Sigmoid colon (tissue), 7 donors: ENCODE results near the gene PCDHGB6. TPM values are rescaled to one million over a fixed set of nuclear protein-coding genes. Genes with fewer than 3 reads are reported as not detected.

Experiments used
- DNase-seq: peaks from one replicate; pipeline ENCODE4 v3.0.0-alpha.2; 2019
- H3K27ac ChIP-seq, 4 donors: fragments of 200-600 bp; sonication (generic); one replicate each; pipeline ENCODE4 v1.5.1; 2016 to 2019; ENCODE audit warnings: mild to moderate bottlenecking in 1 of 4
- H3K27me3 ChIP-seq, 3 donors: fragments of 200-600 bp; sonication (generic); one replicate each; pipeline ENCODE4 v1.5.1; 2019; ENCODE audit warnings: mild to moderate bottlenecking in 1 of 3
- H3K36me3 ChIP-seq, 4 donors: fragments of 200-600 bp; sonication (generic); one replicate each; pipeline ENCODE4 v1.5.1; 2016 to 2019
- H3K4me1 ChIP-seq, 4 donors: fragments of 200-600 bp; sonication (generic); one replicate each; pipeline ENCODE4 v1.5.1; 2017 to 2019
- H3K4me3 ChIP-seq, 4 donors: fragments of 200-600 bp; sonication (generic); one replicate each; pipeline ENCODE4 v1.5.1; 2017 to 2019; ENCODE audit warnings: mild to moderate bottlenecking in 2 of 4, moderate library complexity in 1 of 4
- H3K9me3 ChIP-seq, 4 donors: fragments of 200-600 bp in 3 of 4; sonication (generic) in 3 of 4; one replicate each; pipeline versions ENCODE4 v1.5.1 to v1.6.1; 2013 to 2019
- EP300 ChIP-seq, 4 donors: sonication (generic); formaldehyde crosslinking; IDR thresholded peaks; one replicate each; pipeline ENCODE4 v1.6.1; 2017; ENCODE audit warnings: antibody characterized with exemption in 4 of 4
- POLR2A ChIP-seq, 2 donors: fragments of 450-650 bp; IDR thresholded peaks; one replicate each; pipeline ENCODE4 v1.6.1; 2016; ENCODE audit warnings: antibody characterized with exemption in 2 of 2, mild to moderate bottlenecking in 2 of 2, moderate library complexity in 2 of 2
- POLR2AphosphoS5 ChIP-seq, 4 donors: sonication (generic); formaldehyde crosslinking; IDR thresholded peaks; one replicate each; pipeline ENCODE4 v1.6.1; 2017; ENCODE audit warnings: antibody characterized with exemption in 4 of 4
- WGBS, 2 donors: extraction: QIAGEN DNeasy Blood & Tissue Kit; methylation state at CpG; one replicate each; pipeline ENCODE4 v1.1.7; 2013; 5-methylcytosine and 5-hydroxymethylcytosine counted together
- intact Hi-C: fragments of 100-400 bp; cut with DNase I; formaldehyde crosslinking; loops from one replicate; pipeline ENCODE4 v1.15.1; 2023
- polyA plus RNA-seq, 3 donors: library from polyadenylated mRNA; stranded (reverse); fragments of 200-250 nt; gene quantifications; one replicate each; pipeline ENCODE4 v1.2.3, GENCODE V29; 2013
- total RNA-seq, 4 donors: library from RNA; depleted of rRNA; stranded (reverse); fragments of >200 nt; gene quantifications; one replicate each; pipeline ENCODE4 v1.1.0, GENCODE V29; 2016
- TF ChIP-seq, protein P1 (sequence below), 4 experiments: fragments of 450-650 bp in 3 of 4; fragments of 200-600 bp in 1 of 4; IDR thresholded peaks; one replicate each; pipeline ENCODE4 v1.5.1; 2016 to 2019; ENCODE audit warnings: antibody characterized with exemption in 4 of 4, mild to moderate bottlenecking in 3 of 4, moderate library complexity in 2 of 4
- donor health status: healthy with polysubstance abuse.
- donor health status: Bipolar disorder and iron deficiency.
- donor health status: healthy.

PCDHGB6 gene
- total and polyA plus RNA-seq, 7 donors = 1.2 to 15.0 (median 11.5) TPM; not detected in 2

DNA sequence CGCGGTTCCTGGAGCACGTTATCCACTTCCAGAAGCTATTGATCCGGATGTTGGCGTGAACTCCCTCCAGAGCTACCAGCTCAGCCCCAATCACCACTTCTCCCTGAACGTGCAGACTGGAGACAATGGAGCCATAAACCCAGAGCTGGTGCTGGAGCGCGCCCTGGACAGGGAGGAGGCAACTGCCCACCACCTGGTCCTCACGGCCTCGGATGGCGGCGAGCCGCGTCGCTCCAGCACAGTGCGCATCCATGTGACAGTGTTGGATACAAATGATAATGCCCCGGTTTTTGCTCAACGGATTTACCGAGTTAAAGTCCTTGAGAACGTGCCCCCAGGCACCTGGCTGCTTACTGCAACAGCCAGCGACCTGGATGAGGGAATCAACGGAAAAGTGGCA, 4.4 kb upstream of the PCDHGB6 start:
- peaks cover 40 to 94% (median 83%) of the 10 kb centered on the region in 4 donors for H3K9me3 ChIP-seq
- WGBS, 2 donors = 35 to 57% methylated on average over 22 of the region's 22 CpGs
- peaks cover 0 to 5% (median 0%) of the 10 kb centered on the region in 4 donors for H3K36me3 ChIP-seq
- no peaks in the 10 kb centered on the region for H3K4me1 ChIP-seq
- DNase-seq = no peak
- H3K27ac ChIP-seq = no peak overlapping the region
- H3K27me3 ChIP-seq = no peaks in the 10 kb centered on the region
- intact Hi-C loops = no loop called here
- H3K4me3 ChIP-seq = peak overlapping the region in 1 of 4 donors; percentile 21
- TF ChIP-seq POLR2AphosphoS5 (IDR thresholded peaks at IDR 0.05) (no peak), POLR2A (IDR thresholded peaks at IDR 0.05) (no peak), EP300 (IDR thresholded peaks at IDR 0.05) (no peak)
- TF ChIP-seq, protein P1, sequence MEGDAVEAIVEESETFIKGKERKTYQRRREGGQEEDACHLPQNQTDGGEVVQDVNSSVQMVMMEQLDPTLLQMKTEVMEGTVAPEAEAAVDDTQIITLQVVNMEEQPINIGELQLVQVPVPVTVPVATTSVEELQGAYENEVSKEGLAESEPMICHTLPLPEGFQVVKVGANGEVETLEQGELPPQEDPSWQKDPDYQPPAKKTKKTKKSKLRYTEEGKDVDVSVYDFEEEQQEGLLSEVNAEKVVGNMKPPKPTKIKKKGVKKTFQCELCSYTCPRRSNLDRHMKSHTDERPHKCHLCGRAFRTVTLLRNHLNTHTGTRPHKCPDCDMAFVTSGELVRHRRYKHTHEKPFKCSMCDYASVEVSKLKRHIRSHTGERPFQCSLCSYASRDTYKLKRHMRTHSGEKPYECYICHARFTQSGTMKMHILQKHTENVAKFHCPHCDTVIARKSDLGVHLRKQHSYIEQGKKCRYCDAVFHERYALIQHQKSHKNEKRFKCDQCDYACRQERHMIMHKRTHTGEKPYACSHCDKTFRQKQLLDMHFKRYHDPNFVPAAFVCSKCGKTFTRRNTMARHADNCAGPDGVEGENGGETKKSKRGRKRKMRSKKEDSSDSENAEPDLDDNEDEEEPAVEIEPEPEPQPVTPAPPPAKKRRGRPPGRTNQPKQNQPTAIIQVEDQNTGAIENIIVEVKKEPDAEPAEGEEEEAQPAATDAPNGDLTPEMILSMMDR (IDR thresholded peaks at IDR 0.05) = no peak

DNA sequence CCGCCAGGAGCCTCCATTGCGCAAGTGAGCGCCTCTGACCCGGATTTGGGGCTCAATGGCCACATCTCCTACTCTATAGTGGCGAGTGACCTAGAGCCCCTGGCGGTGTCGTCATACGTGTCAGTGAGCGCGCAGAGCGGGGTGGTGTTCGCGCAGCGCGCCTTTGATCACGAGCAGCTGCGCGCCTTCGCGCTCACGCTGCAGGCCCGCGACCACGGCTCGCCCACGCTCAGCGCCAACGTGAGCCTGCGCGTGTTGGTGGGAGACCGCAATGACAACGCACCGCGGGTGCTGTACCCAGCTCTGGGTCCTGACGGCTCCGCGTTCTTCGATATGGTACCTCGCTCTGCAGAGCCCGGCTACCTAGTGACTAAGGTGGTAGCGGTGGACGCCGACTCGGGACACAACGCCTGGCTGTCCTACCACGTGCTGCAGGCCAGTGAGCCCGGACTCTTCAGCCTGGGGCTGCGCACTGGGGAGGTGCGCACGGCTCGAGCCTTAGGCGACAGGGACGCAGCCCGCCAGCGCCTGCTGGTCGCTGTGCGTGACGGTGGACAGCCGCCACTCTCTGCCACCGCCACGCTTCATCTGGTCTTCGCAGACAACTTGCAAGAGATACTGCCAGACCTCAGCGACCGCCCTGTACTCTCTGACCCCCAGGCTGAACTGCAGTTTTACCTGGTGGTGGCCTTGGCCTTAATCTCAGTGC, 1.9 kb downstream of the PCDHGB6 start:
- Histone ChIP-seq H3K27ac (no peak overlapping the region), H3K9me3 (peaks cover 37 to 91% (median 83%) of the 10 kb centered on the region in 4 donors), H3K27me3 (no peaks in the 10 kb centered on the region), H3K36me3 (peaks cover 0 to 11% (median 0%) of the 10 kb centered on the region in 4 donors), H3K4me1 (no peaks in the 10 kb centered on the region), H3K4me3 (no peak overlapping the region)
- DNase-seq = peak; percentile 46
- intact Hi-C loops = loop anchor here (5.0 kb wide), 1 partner anchor 118 kb away; no protein-coding TSS in a partner anchor
- no peak for TF ChIP-seq POLR2A (IDR thresholded peaks at IDR 0.05)
- no peak for TF ChIP-seq POLR2AphosphoS5 (IDR thresholded peaks at IDR 0.05)
- TF ChIP-seq EP300 (IDR thresholded peaks at IDR 0.05) = no peak
- TF ChIP-seq, protein P1 (IDR thresholded peaks at IDR 0.05) = no peak
- WGBS, 2 donors = 30 to 67% methylated on average over 64 of the region's 64 CpGs

- no peak for DNase-seq
- H3K4me1 ChIP-seq = no peaks in the 10 kb centered on the region
- no peaks in the 10 kb centered on the region for H3K27me3 ChIP-seq
- intact Hi-C loops = no loop called here
- no peak overlapping the region for H3K27ac ChIP-seq
- 68 to 77% methylated on average over 3 of the region's 3 CpGs for WGBS, 2 donors
- no peak overlapping the region for H3K4me3 ChIP-seq
- TF ChIP-seq POLR2AphosphoS5 (IDR thresholded peaks at IDR 0.05) (no peak), POLR2A (IDR thresholded peaks at IDR 0.05) (no peak), EP300 (IDR thresholded peaks at IDR 0.05) (no peak)
- TF ChIP-seq, protein P1 (IDR thresholded peaks at IDR 0.05) = no peak
- H3K36me3 ChIP-seq = peaks cover 0 to 11% (median 0%) of the 10 kb centered on the region in 4 donors
- peaks cover 40 to 92% (median 78%) of the 10 kb centered on the region in 4 donors for H3K9me3 ChIP-seq
These were observed 3.8 kb downstream of the PCDHGB6 start for GRCh38 chr5:141411575-141411974.

- no peaks in the 10 kb centered on the region for H3K27me3 ChIP-seq
- peak within 1 kb of the TSS in 3 of 4 donors; percentile 8 to 23 (median 19) for H3K4me3 ChIP-seq
- H3K9me3 ChIP-seq = peaks cover 40 to 88% (median 71%) of the 10 kb centered on the region in 4 donors
- WGBS, 2 donors = 13 to 35% methylated on average over 31 of the region's 31 CpGs
- H3K36me3 ChIP-seq = peaks cover 0 to 11% (median 0%) of the 10 kb centered on the region in 4 donors
- no peak for TF ChIP-seq POLR2AphosphoS5 (IDR thresholded peaks at IDR 0.05)
- no peak for TF ChIP-seq POLR2A (IDR thresholded peaks at IDR 0.05)
- TF ChIP-seq EP300 (IDR thresholded peaks at IDR 0.05) = no peak
- TF ChIP-seq, protein P1 (IDR thresholded peaks at IDR 0.05) = peak in 1 of 4 experiments; percentile 13
- peak within 1 kb of the TSS in 1 of 4 donors; percentile 3 for H3K27ac ChIP-seq
- no peak for DNase-seq
- intact Hi-C loops = no loop called here
- H3K4me1 ChIP-seq = no peaks in the 10 kb centered on the region
These were observed 5.2 kb downstream of the PCDHGB6 start, which contains the start of gene PCDHGA10 for GRCh38 chr5:141412854-141413539. Gene PCDHGA10 (plus strand): TSS chr5:141412987. CDS start chr5:141413176, 189 bp downstream.
